C1 segment of cervical spinal cord (tissue), 14 donors: ENCODE results near the gene MRPS27.

ENCODE experiments used
- DNase-seq, 14 donors: peaks; one replicate each; lab custom pipeline; 2025; lab: John Stamatoyannopoulos, UW

The MRPS27 gene

GRCh38 chr5:72205431-72206009 is 114.5 kb downstream of the MRPS27 start:
- no peak for DNase-seq

DNA sequence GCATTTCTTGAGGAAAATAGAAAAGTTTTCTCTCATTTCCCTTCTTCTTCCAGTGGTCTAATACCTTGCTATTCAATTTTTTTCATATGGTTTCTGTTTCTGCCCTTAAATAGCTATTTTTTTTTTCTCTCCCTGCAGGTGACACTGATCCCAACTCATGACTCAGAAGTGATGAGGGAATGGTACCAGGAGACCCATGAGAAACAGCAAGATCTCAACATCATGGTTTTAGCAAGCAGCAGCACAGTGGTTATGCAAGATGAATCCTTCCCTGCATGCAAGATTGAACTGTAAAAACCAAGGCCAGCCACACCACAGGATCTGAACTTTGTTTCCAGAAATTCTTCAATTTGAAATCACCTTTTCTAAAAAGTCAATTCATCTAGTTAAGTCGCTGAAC is 115.1 kb downstream of the MRPS27 start:
- no peak for DNase-seq

DNA sequence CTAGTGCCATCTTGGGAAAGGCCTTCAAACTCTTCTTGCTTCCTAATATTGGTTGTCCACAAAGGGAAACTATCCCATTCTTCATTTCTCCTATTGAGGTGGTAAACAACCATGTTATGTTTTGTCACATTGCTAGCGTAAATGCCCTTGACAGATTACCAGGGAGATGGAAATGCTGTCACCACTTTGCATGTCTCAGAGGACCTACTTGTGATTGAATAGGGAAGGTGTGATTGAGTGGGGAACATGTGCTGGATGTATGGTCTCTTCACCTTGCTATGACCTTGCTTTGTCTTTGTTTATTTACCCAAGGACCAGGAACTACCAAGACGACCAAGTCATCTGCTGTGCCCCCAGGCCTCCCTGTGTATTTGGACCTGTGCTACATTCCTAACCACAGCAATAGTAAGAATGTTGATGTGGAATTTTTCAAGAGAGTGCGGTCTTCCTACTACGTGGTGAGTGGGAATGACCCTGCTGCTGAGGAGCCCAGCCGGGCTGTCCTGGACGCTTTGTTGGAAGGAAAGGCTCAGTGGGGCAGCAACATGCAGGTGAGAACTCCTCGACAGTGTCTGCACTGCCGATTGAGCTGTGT is 116.7 kb downstream of the MRPS27 start:
- no peak for DNase-seq

DNA sequence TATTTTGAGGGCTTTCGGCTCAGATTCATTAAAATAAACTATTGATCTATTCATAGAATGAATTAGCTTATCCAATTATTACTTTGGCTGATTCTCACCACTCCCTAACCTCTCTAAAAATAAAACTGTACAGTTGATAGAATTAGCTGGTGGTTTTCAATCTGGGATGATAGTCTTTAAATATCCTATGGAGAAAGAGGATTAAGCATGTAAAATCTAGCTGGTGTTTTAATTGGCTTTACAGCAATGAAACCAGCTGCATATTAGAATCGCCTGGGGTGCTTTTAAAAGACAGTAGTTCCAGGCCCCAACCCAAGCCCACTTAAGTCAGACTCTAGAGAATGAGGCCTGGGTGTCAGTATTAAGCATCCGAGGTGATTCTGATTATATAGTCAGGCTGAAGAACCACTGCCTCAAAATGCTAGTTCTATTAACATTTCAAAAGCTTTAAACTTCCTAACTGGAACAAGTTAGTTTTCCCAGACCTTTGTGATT is 117.7 kb downstream of the MRPS27 start:
- DNase-seq, result no peak

DNA sequence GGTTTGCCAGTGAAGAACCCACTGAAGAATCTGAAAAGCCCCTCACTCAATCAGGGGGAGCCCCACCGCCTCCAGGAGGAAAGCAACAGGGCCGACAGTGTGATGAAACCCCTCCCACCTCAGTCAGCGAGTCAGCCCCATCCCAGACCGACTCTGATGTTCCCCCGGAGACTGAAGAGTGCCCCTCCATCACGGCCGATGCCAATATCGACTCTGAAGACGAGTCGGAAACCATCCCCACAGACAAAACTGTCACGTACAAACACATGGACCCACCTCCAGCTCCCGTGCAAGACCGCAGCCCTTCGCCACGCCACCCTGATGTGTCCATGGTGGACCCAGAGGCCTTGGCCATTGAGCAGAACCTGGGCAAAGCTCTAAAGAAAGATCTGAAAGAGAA is 120.4 kb downstream of the MRPS27 start:
- DNase-seq, result no peak

GRCh38 chr5:72197393-72197792 is 122.6 kb downstream of the MRPS27 start:
- DNase-seq, result no peak

DNA sequence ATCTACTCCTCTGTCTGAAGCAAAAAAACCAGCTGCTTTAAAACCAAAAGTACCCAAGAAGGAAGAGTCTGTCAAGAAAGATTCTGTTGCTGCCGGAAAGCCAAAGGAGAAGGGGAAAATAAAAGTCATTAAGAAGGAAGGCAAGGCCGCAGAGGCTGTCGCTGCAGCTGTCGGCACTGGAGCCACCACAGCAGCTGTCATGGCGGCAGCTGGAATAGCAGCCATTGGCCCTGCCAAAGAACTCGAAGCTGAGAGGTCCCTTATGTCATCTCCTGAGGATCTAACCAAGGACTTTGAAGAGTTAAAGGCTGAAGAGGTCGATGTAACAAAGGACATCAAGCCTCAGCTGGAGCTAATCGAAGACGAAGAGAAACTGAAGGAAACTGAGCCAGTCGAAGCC is 124.5 kb downstream of the MRPS27 start:
- DNase-seq, result no peak

GRCh38 chr5:72194846-72195245 is 125.2 kb downstream of the MRPS27 start:
- no peak for DNase-seq

DNA sequence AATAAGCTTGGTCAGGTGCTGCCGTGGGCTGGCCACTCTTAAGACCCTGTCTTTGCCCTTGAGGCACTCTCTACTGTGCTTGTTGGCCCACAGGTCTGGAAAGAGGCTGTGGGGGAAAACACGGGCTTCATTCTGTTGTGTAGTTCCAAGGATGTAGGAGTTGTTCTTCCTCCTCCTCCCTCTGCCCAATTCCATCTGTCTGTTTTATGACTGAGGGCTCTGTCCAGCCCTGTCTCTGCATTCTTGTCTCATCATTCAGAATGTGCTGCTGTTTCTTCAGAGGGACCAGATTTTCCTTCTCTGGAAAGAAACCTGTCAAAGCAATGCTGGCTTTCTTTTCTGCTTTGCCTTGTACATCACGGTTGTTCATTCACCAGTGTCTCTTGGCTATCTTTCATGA is 128.6 kb downstream of the MRPS27 start:
- DNase-seq, result no peak

- DNase-seq, result no peak
Observed at GRCh38 chr5:72189146-72189545, 130.9 kb downstream of the MRPS27 start.

GRCh38 chr5:72188166-72188565 is 131.9 kb downstream of the MRPS27 start:
- DNase-seq, result no peak

- DNase-seq, result no peak
Observed at GRCh38 chr5:72187388-72188075, 132.5 kb downstream of the MRPS27 start.

DNA sequence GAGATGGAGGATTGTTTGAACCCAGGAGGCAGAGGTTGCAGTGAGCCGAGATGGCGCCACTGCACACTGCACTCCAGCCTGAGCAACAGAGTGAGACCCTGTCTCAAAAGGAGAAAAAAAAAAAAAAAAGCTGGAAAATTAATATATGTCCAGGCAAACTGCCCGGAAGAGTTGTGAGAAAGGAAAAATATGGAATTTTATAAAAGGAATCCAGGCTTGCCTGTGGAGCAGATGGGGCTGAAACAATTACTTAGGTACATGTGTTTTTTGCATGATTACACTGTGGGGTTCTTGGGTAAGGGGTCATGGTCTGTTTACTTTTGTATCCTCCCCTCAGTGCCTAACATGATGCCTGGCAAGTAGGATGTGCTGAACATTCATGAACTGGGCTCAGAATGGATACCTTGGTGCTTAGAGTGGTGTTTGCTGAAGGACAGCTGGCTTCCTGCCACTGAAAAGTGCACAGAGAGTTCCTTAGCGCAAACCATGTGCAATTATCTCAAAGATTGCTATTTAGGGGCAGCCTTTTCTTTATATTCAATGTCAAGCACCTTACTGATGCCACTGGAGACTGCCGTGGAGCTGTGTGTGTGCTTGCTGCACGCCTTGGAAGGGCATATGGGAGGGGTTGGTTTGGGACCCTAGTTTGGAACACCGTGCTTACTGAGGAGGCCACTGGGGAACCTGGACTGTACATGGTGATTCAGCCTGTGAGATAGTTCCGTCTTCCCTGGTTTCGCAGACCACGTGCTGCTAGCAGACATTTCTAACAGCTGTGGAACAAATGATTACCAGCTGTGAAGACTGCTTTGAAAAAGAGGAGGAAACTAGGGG is 134.3 kb downstream of the MRPS27 start:
- no peak for DNase-seq

DNA sequence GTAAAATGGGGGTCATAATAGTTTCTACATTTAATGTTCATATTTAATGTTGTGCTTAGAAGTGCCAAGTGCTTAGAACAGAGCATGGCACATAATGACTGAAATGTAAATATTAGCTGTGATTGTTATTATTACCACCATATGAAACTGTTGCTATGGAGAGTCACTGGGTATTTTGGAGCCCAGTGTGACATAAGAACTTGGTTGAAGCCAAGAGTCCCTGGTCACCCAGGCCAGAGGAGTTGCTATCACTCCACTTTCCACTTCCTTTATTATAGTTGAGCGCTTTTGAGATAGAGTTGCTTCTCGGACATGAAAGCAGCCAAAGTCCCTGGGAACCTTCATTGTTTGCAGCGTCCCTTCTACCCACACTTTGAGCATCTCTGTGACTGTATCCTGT is 135.6 kb downstream of the MRPS27 start:
- DNase-seq, result no peak

DNA sequence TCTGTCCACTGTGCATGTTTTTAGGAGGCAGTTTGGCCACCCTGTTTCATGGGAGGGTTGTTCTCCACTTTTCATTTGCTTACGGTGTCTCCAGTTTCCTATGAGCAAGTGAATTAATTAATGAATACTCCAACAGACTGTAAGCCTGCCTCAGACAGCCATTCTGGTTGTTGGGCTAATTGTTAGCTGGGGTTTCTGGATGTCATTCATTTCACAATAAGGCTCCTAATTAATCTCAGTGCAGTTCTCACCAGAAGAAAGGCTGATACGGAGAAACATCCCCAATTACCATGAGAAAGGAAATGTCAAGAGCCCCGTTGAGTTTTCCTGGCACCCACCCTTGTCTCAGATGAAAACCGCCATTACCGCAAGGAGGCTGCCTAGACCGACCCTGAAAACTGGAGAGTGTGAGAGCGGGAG is 136.9 kb downstream of the MRPS27 start:
- peak in 1 of 14 donors; percentile 19 for DNase-seq

DNA sequence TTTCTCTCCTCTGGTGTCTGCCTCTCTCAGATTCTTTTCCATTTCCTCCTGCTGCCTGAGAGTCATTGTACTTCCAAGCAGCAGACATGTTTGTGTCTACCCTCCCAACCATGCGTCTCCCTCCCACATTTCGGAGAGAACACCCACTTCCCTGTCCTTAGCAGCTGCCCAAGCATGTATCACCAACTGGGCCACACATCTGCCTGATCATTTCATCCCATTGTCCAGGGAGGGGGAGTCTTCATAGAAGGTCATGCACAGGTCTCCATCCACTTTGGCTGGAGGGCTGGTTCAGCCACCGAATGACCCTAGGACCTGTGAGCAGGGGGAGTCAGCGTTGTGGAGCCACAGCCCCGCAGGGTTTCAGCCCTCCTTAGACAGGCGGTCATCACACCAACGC is 137.4 kb downstream of the MRPS27 start:
- DNase-seq, result peak in 1 of 14 donors; percentile 19

DNA sequence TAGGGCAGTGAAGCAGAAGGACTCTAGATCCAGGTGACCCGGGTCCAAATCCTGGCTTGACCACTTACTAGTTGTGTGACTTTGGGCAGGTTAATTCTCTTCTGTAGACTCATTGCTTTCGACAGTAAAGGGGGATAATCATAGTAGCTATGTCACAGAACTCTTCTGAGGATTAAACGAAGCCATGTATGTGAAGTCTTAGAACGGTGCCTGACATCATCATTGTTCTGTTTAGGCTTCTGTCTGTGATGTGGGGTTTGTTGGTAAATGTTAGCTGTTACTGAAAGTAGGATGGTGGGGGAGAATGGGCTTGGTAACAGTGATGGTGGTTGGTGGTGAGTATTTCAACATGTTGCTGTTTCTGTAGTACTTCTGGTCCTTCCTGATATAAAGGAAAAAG is 139.1 kb downstream of the MRPS27 start:
- peak in 1 of 14 donors; percentile 47 for DNase-seq

- peak in 10 of 14 donors; percentile 18 to 88 (median 58) for DNase-seq
Observed at GRCh38 chr5:72179816-72180440, 140.1 kb downstream of the MRPS27 start.

GRCh38 chr5:72179028-72179815 is 140.8 kb downstream of the MRPS27 start:
- peak in 11 of 14 donors; percentile 8 to 85 (median 64) for DNase-seq

GRCh38 chr5:72177538-72177937 is 142.5 kb downstream of the MRPS27 start:
- no peak for DNase-seq

GRCh38 chr5:72172786-72173185 is 147.3 kb downstream of the MRPS27 start:
- no peak for DNase-seq
